ENCODE results near the gene TRIM25.

DNA sequence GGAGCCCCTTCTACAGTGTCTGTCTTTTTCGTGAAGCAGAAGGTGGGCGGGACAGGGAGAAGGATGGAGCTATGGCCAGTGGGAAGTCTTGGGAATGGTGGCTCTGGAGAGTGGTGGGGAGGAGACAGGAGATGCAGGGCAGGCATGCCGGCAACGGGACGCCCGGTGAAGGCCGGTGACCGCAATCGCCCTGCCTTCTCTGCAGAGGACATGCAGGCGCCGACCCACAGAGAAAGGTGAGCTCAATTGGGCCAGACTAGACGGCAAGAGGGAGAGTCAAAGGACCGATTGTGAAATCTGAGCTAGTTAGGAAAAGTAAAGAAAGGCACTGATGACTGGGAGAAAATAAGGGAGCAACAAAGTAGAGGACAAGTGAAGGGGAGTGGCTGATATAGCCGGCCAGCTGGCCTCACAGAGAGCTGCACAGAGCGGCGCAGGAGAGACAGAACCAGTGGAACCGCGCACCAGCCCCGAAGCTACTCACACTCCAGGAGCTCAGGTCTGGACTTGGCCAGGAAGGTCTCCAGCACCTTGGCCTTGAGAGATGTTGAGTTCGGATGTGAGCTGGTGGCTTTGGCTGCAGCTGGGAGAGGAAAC, 18.9 kb downstream of the TRIM25 start:
- no peak for TF ChIP-seq EZH2phosphoT487 (IDR thresholded peaks at IDR 0.05; ENCODE audit: low read depth, severe bottlenecking, unreplicated experiment)
- TF ChIP-seq, protein P1, sequence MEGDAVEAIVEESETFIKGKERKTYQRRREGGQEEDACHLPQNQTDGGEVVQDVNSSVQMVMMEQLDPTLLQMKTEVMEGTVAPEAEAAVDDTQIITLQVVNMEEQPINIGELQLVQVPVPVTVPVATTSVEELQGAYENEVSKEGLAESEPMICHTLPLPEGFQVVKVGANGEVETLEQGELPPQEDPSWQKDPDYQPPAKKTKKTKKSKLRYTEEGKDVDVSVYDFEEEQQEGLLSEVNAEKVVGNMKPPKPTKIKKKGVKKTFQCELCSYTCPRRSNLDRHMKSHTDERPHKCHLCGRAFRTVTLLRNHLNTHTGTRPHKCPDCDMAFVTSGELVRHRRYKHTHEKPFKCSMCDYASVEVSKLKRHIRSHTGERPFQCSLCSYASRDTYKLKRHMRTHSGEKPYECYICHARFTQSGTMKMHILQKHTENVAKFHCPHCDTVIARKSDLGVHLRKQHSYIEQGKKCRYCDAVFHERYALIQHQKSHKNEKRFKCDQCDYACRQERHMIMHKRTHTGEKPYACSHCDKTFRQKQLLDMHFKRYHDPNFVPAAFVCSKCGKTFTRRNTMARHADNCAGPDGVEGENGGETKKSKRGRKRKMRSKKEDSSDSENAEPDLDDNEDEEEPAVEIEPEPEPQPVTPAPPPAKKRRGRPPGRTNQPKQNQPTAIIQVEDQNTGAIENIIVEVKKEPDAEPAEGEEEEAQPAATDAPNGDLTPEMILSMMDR (IDR thresholded peaks at IDR 0.05; ENCODE audit: poor library complexity): no peak
- no peak for TF ChIP-seq EZH2 (IDR thresholded peaks at IDR 0.05; ENCODE audit: borderline replicate concordance)
